Measurements from ENCODE around the gene SPINK6. TPM values are rescaled to one million over a fixed set of nuclear protein-coding genes. Genes with fewer than 3 reads are reported as not detected.

The SPINK6 gene
- total and polyA plus RNA-seq, 9 of the 15 experiments (the other 6 are each of a cell fraction or from before 2014, with no cell fraction given): not detected

DNA sequence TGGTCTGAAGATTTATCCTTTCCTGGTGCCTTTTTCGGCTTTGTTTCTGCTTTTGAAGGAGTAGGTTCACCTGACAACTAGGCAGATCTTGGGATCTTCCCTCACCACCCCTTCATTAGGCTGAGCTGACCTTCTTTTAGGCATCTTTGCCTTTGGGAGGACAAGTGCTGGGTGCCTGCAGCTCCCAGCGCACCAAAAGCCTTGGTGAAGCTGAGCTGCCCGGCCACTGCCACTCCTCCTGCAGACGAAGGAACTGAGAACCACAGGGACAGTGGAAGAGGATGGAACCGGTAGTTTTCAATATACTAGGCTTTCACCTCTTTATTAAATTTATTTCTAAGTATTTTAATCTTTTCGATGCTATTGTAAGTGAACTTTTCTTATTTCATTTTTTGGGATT, 18.7 kb downstream of the SPINK6 start:
- H3K9me3 ChIP-seq (replicated peaks; ENCODE audit: control insufficient read depth, insufficient read depth, low read depth, low read length): no peaks in the 10 kb centered on the region
- WGBS (ENCODE audit: insufficient coverage, low coverage, missing lambda C conversion rate): 16% methylated on average over 6 of the region's 6 CpGs
- no peak overlapping the region for H3K4me2 ChIP-seq (ENCODE audit: insufficient read depth, low read length)
- H3K27me3 ChIP-seq (ENCODE audit: control insufficient read depth in 2 of 2, insufficient read depth in 2 of 2, low read length in 2 of 2): no peaks in the 10 kb centered on the region
- no peak overlapping the region for H3K9ac ChIP-seq (ENCODE audit: insufficient read depth in 1 of 2, low read depth in 2 of 2, low read length in 2 of 2)
- POLR2A ChIA-PET: interaction anchor here (0.9 to 1.5 kb wide), 2 partner anchors 10 to 18 kb away, joined by 3 read pairs; partner anchors contain the start of gene SPINK6
- DNase-seq (ENCODE audit: extremely low read depth in 1 of 4, low spot score in 3 of 4) (no peak), ATAC-seq (no peak), FAIRE-seq (no peak)
- H4K20me1 ChIP-seq (replicated peaks; ENCODE audit: control insufficient read depth, insufficient read depth, low read length): no peaks in the 10 kb centered on the region
- no peak overlapping the region for H2AFZ ChIP-seq (ENCODE audit: low read depth, low read length)
- BruUV-seq (replicated peaks): no TSS peak
- H3K9me1 ChIP-seq (ENCODE audit: control insufficient read depth, insufficient read depth, low read length): no peaks in the 10 kb centered on the region
- no peak overlapping the region for H3K27ac ChIP-seq (ENCODE audit: extremely low read depth, low read depth, low read length)
- H3K79me2 ChIP-seq (ENCODE audit: control insufficient read depth, insufficient read depth, low read length): no peaks in the 10 kb centered on the region
- no peaks in the 10 kb centered on the region for H3K4me1 ChIP-seq (replicated peaks in 1 of 2; ENCODE audit: control insufficient read depth in 2 of 2, insufficient read depth in 2 of 2, low read length in 2 of 2)
- no peak overlapping the region for H3K4me3 ChIP-seq
- H3K36me3 ChIP-seq (ENCODE audit: control insufficient read depth, insufficient read depth, low read length): no peaks in the 10 kb centered on the region
- TF ChIP-seq, protein P1, sequence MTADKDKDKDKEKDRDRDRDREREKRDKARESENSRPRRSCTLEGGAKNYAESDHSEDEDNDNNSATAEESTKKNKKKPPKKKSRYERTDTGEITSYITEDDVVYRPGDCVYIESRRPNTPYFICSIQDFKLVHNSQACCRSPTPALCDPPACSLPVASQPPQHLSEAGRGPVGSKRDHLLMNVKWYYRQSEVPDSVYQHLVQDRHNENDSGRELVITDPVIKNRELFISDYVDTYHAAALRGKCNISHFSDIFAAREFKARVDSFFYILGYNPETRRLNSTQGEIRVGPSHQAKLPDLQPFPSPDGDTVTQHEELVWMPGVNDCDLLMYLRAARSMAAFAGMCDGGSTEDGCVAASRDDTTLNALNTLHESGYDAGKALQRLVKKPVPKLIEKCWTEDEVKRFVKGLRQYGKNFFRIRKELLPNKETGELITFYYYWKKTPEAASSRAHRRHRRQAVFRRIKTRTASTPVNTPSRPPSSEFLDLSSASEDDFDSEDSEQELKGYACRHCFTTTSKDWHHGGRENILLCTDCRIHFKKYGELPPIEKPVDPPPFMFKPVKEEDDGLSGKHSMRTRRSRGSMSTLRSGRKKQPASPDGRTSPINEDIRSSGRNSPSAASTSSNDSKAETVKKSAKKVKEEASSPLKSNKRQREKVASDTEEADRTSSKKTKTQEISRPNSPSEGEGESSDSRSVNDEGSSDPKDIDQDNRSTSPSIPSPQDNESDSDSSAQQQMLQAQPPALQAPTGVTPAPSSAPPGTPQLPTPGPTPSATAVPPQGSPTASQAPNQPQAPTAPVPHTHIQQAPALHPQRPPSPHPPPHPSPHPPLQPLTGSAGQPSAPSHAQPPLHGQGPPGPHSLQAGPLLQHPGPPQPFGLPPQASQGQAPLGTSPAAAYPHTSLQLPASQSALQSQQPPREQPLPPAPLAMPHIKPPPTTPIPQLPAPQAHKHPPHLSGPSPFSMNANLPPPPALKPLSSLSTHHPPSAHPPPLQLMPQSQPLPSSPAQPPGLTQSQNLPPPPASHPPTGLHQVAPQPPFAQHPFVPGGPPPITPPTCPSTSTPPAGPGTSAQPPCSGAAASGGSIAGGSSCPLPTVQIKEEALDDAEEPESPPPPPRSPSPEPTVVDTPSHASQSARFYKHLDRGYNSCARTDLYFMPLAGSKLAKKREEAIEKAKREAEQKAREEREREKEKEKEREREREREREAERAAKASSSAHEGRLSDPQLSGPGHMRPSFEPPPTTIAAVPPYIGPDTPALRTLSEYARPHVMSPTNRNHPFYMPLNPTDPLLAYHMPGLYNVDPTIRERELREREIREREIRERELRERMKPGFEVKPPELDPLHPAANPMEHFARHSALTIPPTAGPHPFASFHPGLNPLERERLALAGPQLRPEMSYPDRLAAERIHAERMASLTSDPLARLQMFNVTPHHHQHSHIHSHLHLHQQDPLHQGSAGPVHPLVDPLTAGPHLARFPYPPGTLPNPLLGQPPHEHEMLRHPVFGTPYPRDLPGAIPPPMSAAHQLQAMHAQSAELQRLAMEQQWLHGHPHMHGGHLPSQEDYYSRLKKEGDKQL (CRISPR knock-in tag; IDR thresholded peaks at IDR 0.05; ENCODE audit: borderline replicate concordance): no peak
- TF ChIP-seq NFRKB (IDR thresholded peaks at IDR 0.05; ENCODE audit: low read depth) (no peak), ZNF584 (CRISPR knock-in tag; IDR thresholded peaks at IDR 0.05; ENCODE audit: low read depth) (no peak), PHF20 (IDR thresholded peaks at IDR 0.05; ENCODE audit: partially characterized antibody) (no peak), ILK (tag; IDR thresholded peaks at IDR 0.05; ENCODE audit: borderline replicate concordance, low read depth) (no peak), ZNF551 (CRISPR knock-in tag; IDR thresholded peaks at IDR 0.05) (no peak)
- intact Hi-C loops (cut with micrococcal nuclease) (no loop called here), in situ Hi-C loops (cut with MboI) (no loop called here)
- CTCF ChIA-PET (ENCODE audit: low intra/inter-chr PET ratio): no interaction called here

All from K562 (cell line).